Metanephros (tissue), 2 donors: ENCODE measurements around the gene CLEC18C. TPM values are rescaled to one million over a fixed set of nuclear protein-coding genes. Genes with fewer than 3 reads are reported as not detected.

ENCODE experiments used
- small RNA-seq: library from RNA; depleted of rRNA; stranded (forward); fragments of <200 nt; gene quantifications from one replicate; pipeline ENCODE3, GENCODE V24; 2014; ENCODE audit warnings: low replicate concordance
- total RNA-seq: library from RNA; depleted of rRNA; stranded (reverse); fragments of >200 nt; gene quantifications from one replicate; pipeline ENCODE4 v1.2.3, GENCODE V29; 2014

Gene CLEC18C
- total RNA-seq: 32.6 TPM

GRCh38 chr16:70173212-70173837, at the start of gene CLEC18C:
Gene CLEC18C (plus strand): TSS chr16:70173787. CDS start chr16:70174279, 492 bp downstream.

Small RNA genes lying within 50 kb of the gene (small RNA-seq; reads per million reads assigned to genes)
- gene AC009060.2: not detected

Other genes starting within 250 kb of the CLEC18C start
- 56.1 TPM for gene CLEC18A, start 222.5 kb upstream of the CLEC18C start, total RNA-seq
- 36.6 TPM for gene PDPR, start 59.5 kb upstream of the CLEC18C start, total RNA-seq
- gene EXOSC6, start 78.2 kb downstream of the CLEC18C start, total RNA-seq: 28.8 TPM
- gene AARS1, start 115.7 kb downstream of the CLEC18C start, total RNA-seq: 77.0 TPM
- gene DDX19B, start 125.4 kb downstream of the CLEC18C start, total RNA-seq: 22.3 TPM
- 38.1 TPM for gene DDX19A, start 173.1 kb downstream of the CLEC18C start, total RNA-seq